Stimulated activated CD8-positive, alpha-beta memory T cell treated with anti-CD3 and anti-CD28 coated beads, Interleukin-7, amount 100 ng/mL, for 1 hour (primary cell): ENCODE data around the gene MLN.

Source experiments
- DNase-seq, 2 donors: peaks; one replicate each; pipeline ENCODE4 v3.0.0-alpha.2; 2020; ENCODE audit warnings: low read depth in 2 of 2

MLN gene

DNA sequence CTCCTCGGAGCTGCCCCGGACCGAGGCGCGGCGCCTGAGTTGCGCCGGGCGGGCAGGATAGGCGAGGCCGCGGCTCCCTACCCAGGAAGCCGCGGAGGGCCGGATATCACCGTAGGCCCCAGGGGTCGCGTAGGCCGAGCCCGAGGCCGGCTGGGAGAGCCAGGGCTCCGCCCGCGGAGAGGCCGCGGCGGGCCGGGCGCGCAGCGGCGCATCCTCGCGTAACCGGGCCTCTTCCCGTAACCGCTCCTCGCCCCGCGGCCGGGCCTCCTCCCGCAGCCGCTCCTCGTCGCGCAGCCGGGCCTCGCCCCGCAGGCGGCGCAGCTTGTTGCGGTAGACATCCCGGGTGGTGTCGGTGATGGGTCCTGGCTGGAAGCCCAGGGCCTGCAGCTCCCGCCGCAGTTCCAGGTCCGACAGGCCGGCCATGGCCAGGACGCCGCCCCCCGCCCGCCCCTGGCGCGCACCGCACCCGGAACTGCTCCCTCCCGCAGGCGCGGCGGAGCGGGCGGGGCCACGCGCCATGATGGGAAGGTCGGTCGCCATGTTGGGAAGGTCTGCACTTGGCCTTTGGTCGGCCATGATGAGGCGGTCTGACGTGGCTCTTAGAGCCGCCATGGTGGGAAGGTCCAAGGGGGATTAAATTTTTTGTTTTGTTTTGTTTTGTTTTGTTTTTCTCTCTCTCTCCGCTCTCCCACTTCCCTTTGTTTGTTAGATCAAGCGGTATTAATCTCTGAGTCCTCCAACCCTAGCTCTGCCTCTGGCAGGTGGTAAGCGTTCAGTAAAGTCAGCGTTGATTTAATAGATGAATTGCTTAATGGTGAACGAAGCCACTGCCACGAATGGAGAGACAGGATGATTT is 14.9 kb downstream of the MLN start, which contains the start of gene LEMD2:
TSS of gene LEMD2 (minus strand) at position 437 of the 856 bp plus-strand sequence. CDS start at position 423, 14 bp downstream.
- peak; percentile 88 for DNase-seq

DNA sequence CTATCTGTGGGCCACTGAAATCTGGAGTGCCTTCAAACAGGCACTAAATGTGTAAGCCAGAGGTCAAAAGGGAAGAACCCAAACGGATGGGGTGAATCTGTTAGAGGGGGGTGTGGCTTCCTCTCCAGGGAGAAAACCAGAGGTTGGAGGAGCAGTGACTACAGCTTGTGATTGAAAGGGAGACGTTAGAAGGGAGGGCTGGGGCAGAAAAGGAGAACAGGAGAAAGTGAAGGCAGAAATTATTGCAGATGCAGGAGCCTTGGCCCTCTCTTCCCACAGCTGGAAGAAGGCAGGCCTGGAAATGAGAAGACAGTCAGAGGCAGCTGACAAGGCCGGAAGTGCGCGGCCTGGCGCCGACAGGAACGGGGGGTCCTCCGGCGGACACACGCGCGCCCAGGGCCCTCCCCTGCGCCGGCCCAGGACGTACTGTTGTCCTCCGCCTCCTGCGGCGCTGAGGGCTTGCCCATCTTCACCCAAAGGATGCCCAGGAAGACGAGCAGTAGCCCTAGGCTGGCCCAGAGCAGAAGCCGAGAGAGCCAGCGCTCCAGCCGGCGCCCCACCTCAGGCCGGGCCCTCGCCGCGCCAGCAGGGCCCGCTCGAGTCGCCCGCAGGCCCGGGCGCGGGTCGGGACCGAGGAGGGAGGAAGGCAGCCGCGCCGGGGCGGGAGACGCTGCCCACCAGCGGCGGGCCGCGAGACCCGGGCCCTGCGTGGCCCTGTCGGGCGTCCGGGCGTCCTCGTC is 15.7 kb downstream of the MLN start:
- peak; percentile 13 to 29 for DNase-seq

DNA sequence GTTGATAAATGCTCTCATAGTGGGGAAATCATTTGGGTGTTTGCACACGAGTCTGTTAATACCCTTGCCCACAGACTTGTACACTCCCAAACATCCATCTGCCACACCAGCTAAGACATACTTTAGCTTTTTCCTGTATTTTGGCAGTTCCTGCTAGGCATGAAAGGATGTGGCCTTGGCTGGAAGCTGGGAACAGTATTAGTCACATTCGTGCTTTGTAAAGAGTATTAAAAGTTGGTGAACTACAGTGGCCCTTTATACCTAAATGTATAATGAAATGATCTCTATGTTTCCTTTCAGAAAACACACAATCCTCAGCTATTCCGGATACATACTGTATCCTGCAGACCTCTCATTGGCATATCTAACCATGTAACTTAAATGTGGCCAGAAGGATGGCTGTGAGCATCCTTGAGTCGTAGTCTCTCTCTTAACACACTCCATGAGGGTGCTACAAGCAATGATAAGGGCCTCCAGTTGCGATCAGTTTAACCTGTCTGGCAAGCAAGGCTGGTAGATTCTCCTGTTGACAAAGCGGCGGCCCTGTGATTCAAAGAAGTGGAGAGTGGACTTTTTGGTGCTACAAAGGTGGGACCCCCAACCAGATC is 16.4 kb downstream of the MLN start:
- no peak for DNase-seq

DNA sequence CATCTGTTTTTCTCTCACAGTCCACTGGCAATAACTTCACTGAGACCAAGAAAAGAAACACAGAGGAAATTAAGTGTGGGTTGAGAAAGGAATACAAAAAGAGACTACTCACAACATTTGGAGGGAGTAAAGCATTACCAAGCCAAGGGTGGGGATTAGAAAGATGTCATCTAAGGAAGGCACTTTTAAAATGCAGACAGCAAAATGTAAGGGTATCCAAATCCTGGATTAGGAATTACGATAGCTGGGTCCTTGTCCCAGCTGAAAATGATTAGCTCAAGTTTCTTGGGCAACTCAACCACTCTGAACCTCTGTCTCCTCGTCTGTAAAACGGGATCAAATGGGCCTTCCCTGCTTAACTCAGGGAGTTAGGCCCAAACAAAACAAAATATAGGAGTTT is 17.1 kb downstream of the MLN start:
- no peak for DNase-seq

- DNase-seq = no peak
Observed at GRCh38 chr6:33785778-33786177, 18.0 kb downstream of the MLN start.

DNA sequence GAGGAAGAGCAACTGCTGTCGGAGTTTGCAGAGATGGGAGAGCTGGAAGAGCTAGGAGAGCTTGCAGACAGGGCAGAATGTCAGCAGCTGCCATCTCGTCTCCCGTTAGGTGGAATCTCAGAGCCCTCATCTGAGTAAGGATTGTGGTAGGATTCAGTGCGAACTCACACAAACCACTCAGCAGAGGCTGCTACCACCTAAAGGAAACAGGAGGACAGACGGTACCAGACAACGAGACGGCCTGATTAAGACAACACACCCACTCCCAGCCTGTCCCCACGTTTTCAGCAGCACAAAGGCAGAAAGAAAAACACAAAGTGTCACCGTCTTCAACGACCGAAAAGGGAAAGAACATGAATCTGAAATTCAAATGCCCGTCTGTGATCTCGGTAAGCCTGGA is 19.0 kb downstream of the MLN start:
- DNase-seq = no peak

DNA sequence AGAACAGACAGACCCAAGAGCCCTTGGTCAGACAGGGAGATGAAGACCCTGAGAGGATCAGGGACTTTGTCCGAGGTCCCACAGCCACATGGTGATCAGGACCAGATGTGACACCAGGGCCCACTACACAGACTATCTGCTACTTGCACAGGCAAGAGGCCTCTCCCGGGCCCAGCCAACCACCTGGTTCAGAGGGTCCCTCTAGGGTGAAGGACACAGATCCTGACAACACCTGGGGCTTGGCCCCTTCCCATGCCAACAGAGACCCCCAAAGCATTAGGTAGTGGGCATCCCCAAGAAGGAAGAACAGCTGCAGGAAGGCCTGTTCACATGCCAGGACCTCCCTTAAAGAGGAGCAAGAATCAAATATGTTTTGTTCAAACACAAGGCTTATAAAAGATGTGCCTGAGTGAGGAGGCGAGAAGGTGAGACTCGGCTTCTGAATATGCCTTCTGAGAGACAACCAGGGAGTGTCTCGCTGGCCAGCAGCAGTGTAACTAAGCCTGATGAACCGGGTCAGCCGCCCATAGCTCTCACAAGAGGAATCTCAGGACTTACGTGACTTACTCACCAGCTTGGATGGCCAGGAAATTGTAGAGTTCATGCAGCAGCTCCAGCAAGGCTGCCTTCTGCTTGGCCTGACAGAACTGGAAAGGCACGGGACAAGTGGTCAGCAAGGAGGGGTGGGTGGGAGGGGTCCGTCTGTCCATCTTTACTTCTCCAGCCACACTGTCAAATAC is 19.9 kb downstream of the MLN start:
- DNase-seq = no peak

DNA sequence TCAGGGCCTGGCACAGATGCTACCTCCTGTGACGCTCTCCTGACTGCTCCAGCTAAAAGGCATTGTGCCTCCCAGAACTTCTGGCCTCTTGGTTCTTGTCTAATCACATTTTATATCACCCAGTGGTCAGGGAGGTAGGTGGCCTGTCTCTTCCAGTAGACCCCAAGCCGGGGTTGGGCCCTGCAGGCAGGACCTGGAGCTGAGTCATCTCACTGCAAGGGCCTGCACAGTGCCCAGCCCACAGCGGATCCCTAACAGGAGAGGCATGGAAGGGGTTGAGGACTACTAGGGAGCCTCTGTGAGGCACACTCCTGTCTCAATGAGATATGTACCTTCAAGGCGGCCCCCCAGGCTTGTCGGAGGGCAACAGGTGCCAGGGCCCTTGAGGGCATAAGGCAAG is 21.2 kb downstream of the MLN start:
- DNase-seq = no peak

DNA sequence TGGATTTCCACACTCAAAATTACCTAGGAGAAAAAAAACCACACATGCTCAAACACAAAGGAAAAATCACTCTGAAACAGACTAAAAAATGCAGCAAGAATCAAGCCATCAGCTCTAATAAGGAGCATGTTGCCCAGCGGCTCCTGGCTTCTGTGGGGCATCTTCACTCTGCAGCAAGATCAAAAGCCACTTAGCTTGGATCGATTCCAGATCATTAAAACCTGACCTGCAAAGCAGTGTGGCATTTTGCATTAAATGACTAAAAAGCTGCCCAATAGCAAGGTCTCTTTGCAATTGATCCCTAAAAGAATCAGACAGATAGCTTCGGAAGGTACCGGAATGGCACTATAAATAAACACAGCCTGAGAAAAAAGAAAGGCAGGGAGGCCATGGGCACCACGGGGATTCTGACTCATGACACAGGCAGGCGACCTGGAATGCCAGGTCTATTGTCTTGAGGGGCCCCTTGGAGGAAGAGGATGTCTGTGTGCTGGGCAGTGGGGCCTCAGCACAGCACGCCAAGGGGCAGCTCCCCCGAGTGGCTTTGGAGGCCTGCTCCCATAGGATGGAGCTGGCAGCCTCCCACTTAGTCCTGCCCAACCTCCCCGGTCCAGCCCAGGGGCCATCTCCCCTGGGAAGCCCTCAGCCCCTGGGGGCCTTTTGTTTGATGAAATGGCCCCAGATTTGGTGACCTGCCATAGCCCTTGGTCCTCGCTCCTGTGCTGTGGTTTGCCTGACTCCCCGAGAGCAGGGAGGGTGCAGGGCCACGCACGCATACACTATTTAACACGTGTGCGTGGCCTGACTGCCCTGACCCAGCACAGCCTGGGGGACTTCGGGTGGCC is 22.4 kb downstream of the MLN start:
- DNase-seq = no peak

DNA sequence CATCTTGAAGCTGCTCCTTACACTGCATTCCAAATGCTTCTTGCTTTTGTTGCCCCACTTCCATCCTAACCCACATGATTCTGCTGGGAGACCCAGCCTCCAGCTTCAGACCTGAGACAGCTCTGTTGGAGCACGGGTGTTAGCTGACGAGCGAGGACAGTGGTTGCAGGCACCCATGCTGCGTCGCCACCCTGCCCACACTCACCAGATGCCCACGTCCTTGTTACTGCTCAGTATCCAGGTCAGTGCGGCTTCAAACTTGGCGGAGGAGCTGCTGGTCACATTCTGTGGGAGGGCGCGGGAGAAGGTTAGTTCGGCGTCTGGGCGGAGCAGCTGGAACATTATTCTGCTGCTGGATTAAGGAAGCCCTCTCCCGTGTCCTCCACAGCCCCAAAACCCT is 23.9 kb downstream of the MLN start:
- DNase-seq = no peak

GRCh38 chr6:33779290-33779689 is 24.5 kb downstream of the MLN start:
- no peak for DNase-seq

DNA sequence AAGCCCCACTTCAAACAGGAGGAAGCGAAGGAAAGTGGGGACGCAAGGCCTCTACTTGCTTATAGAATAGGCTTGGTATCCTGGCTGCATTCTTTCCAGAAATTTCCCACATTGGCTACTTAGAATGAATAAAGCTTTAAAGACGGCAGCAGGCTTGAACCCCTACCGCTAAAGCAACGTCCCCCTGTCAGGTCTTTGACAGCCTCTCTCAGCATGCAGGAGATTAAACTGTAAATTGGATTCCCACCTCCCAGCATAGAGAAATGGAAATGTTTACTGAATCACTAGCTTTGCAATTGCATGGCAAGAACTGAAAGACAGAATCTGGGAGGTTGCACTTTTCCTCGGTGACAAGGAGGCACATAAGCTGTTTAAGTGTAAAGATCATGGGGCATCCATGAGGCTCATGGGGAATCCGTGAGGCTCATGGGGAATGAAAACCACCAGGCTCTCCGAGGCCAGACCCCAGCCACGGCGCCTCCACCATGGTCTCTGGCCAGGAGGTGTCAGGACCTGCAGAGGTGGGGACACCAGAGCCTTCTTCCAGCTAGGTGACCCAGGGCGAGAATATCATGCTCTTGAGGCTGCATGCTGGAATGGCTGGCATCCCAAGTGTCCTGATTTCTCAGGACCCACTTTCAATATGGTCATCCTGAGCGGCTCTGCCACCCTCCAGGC is 25.2 kb downstream of the MLN start:
- no peak for DNase-seq

GRCh38 chr6:33777398-33778388 is 26.1 kb downstream of the MLN start:
- no peak for DNase-seq

GRCh38 chr6:33776764-33777163 is 27.0 kb downstream of the MLN start:
- DNase-seq = no peak

GRCh38 chr6:33776186-33776585 is 27.6 kb downstream of the MLN start:
- no peak for DNase-seq

DNA sequence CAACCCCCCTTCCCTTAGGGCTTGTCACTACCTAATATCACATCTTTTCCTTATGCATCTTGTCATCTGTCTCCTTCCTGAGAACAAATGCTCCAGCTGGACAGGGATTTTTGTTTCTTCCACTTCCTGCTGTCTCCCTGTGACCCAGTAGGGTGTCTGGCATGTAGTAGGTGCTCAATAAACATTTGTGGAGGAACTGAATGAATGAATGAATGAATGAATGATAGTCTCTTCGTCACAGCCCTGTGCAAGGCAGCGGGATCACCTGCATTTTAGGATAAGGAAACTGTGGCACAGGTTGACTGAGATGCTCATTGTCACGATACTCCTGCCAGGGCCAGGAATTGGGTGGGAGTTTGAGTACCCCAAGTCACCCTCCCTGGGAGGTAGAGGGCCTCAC is 29.0 kb downstream of the MLN start:
- DNase-seq = no peak

GRCh38 chr6:33772902-33773472 is 30.8 kb downstream of the MLN start:
- DNase-seq = no peak

DNA sequence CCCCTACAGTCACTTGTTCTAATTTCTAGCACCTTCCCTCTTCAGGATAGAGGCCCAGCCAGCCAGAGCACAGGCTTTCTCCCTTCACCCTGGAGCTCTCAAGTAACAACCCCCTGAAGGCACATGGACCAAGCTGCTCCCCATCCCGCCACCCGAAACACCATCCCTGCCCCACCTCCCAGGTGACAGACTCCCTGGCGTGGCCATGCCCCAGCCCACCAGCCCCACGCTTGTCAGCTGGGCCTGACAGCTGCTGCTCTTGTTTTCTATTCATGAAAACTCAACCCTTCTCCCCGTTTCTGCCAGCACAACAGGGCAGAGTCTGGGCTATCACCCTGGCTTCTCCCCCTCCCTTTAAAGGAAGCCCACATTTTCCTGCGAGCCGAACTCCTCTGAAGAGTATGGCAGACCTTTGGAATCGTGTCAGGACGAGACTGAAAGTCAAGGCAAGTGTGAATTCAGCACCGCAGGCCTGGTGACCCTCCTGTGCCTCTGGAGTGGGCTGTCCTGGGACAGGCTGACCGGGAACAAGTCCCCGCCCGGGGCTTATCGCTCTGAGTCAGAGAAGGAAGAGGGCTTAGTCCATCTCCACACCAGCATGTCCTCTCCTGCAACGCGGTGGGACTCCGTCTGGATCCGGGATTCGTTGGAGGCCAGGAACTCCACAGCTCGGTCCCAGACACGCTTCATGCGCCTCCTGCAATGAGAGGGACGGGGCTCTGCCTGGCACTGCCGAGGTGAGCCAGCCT is 31.5 kb downstream of the MLN start:
- DNase-seq = no peak
